K562 (cell line): Measurements from ENCODE around the gene C4BPB. TPM values are rescaled to one million over a fixed set of nuclear protein-coding genes. Genes with fewer than 3 reads are reported as not detected.

ENCODE experiments used
- ATAC-seq: fragments of 200-7000 bp; cut with Tn5 transposase; 3 replicates; pipeline ENCODE4 v1.9.1; 2020; ENCODE audit warnings: moderate library complexity
- BruUV-seq: library from RNA; stranded (reverse); fragments of 400-500 nt; replicated peaks from 2 replicates; lab custom pipeline; 2021; lab: Mats Ljungman, UMichigan
- CTCF ChIA-PET: fragments of 300-600 bp; formaldehyde crosslinking; extraction: SDS; loops from one replicate; lab custom pipeline; 2021; ENCODE audit warnings: low intra/inter-chr PET ratio; lab: Yijun Ruan, JAX
- POLR2A ChIA-PET: fragments of 300-600, 350-650 bp; sonication (Branson Sonifier 250); formaldehyde crosslinking; extraction: SDS; loops from one replicate; lab custom pipeline; 2021; ENCODE audit warnings: antibody characterized with exemption, inconsistent platforms; lab: Yijun Ruan, JAX
- DNase-seq, 4 experiments: peaks; one replicate each; pipeline versions ENCODE4 v3.0.0 to v3.0.0-alpha.2; 2011 to 2018; ENCODE audit warnings: low spot score in 3 of 4, mixed read lengths in 3 of 4; ENCODE audit errors: extremely low read depth in 1 of 4
- FAIRE-seq: peaks from 2 replicates; lab custom pipeline; 2011; peaks lifted over from hg19 to GRCh38; lab: Jason Lieb, UNC
- H2AFZ ChIP-seq: 2 replicates; pipeline ENCODE4 v1.6.0; 2011; ENCODE audit warnings: low read depth, low read length, control low read depth, inconsistent platforms
- H3K27ac ChIP-seq: fragments of 200-600 bp; 3 replicates; pipeline ENCODE4 v1.8.0; 2011; ENCODE audit warnings: low read depth, mild to moderate bottlenecking, control low read depth, inconsistent platforms, low read length, moderate library complexity, mixed read lengths; ENCODE audit errors: extremely low read depth
- H3K27me3 ChIP-seq, 2 experiments: fragments of 300-600 bp in 1 of 2; 2 replicates in 1 of 2; 3 replicates in 1 of 2; pipeline versions ENCODE4 v1.6.0 to v1.8.0; 2011; ENCODE audit warnings: inconsistent platforms in 2 of 2, low read length in 2 of 2, mild to moderate bottlenecking in 1 of 2, mixed read lengths in 1 of 2, moderate library complexity in 1 of 2; ENCODE audit not compliant: control insufficient read depth in 2 of 2, insufficient read depth in 2 of 2
- H3K36me3 ChIP-seq: fragments of 300-600 bp; 3 replicates; pipeline ENCODE4 v1.8.0; 2011; ENCODE audit warnings: mild to moderate bottlenecking, low read length, inconsistent platforms; ENCODE audit not compliant: control insufficient read depth, insufficient read depth
- H3K4me1 ChIP-seq, 2 experiments: fragments of 200-600 bp in 1 of 2; replicated peaks in 1 of 2; 2 replicates in 1 of 2; 3 replicates in 1 of 2; pipeline versions ENCODE4 v1.5.1 to v1.8.0; 2011; ENCODE audit warnings: inconsistent platforms in 2 of 2, low read length in 2 of 2, mild to moderate bottlenecking in 1 of 2, mixed read lengths in 1 of 2, moderate library complexity in 1 of 2; ENCODE audit not compliant: control insufficient read depth in 2 of 2, insufficient read depth in 2 of 2
- H3K4me2 ChIP-seq: 2 replicates; pipeline ENCODE4 v1.6.1; 2011; ENCODE audit warnings: low read length, control low read depth, inconsistent platforms, mixed read lengths; ENCODE audit not compliant: insufficient read depth
- H3K4me3 ChIP-seq: fragments of 200-600 bp; sonication (generic), shearing (Covaris generic); 2 replicates; pipeline ENCODE4 v1.5.1; 2016; ENCODE audit warnings: control low read depth, inconsistent platforms
- H3K79me2 ChIP-seq: fragments of 200-600 bp; 3 replicates; pipeline ENCODE4 v1.8.0; 2011; ENCODE audit warnings: low read length, inconsistent platforms; ENCODE audit not compliant: control insufficient read depth, insufficient read depth
- H3K9ac ChIP-seq, 2 experiments: 2 replicates each; pipeline versions ENCODE4 v1.6.0 to v1.6.1; 2011; ENCODE audit warnings: low read depth in 2 of 2, low read length in 2 of 2, control low read depth in 1 of 2, inconsistent platforms in 1 of 2, mild to moderate bottlenecking in 1 of 2, mixed read lengths in 1 of 2; ENCODE audit not compliant: insufficient read depth in 1 of 2
- H3K9me1 ChIP-seq: one replicate; pipeline ENCODE4 v1.6.0; 2011; ENCODE audit warnings: inconsistent platforms, mild to moderate bottlenecking, low read length, moderate library complexity; ENCODE audit not compliant: control insufficient read depth, insufficient read depth
- H3K9me3 ChIP-seq: replicated peaks from 2 replicates; pipeline ENCODE4 v1.5.1; 2011; ENCODE audit warnings: low read depth, low read length, inconsistent platforms; ENCODE audit not compliant: control insufficient read depth, insufficient read depth
- H4K20me1 ChIP-seq: replicated peaks from 2 replicates; pipeline ENCODE4 v1.6.1; 2011; ENCODE audit warnings: low read length, inconsistent platforms, mixed read lengths; ENCODE audit not compliant: control insufficient read depth, insufficient read depth
- ATF4 ChIP-seq: fragments of 450-650 bp; formaldehyde crosslinking; IDR thresholded peaks from 2 replicates; pipeline ENCODE4 v1.4.0; 2022; ENCODE audit warnings: mild to moderate bottlenecking, moderate library complexity
- CBX3 ChIP-seq, 2 experiments: IDR thresholded peaks; 1 replicate in 1 of 2; 2 replicates in 1 of 2; pipeline ENCODE4 v1.6.1; 2012; ENCODE audit warnings: inconsistent platforms in 2 of 2, low read length in 2 of 2, borderline replicate concordance in 1 of 2, control low read depth in 1 of 2
- FOXK2 ChIP-seq, 2 experiments: fragments of 450-650 bp; IDR thresholded peaks in 1 of 2; conservative IDR thresholded peaks in 1 of 2; 2 replicates each; pipeline ENCODE4 v1.6.1; 2016; ENCODE audit warnings: low read depth in 2 of 2, mild to moderate bottlenecking in 1 of 2
- HDAC3 ChIP-seq: fragments of 450-650 bp; IDR thresholded peaks from 2 replicates; pipeline ENCODE4 v1.6.1; 2018; ENCODE audit warnings: borderline replicate concordance, mild to moderate bottlenecking, moderate library complexity; ENCODE audit not compliant: partially characterized antibody
- PKNOX1 ChIP-seq: fragments of 450-650 bp; IDR thresholded peaks from 2 replicates; pipeline ENCODE4 v1.6.1; 2016
- POLR3A ChIP-seq: IDR thresholded peaks from 2 replicates; pipeline ENCODE4 v1.6.1; 2011; ENCODE audit warnings: borderline replicate concordance, mild to moderate bottlenecking, moderate library complexity; ENCODE audit not compliant: insufficient read length, insufficient read depth; ENCODE audit errors: extremely low read depth
- PRMT5 ChIP-seq: sonication (generic); formaldehyde crosslinking; IDR thresholded peaks from 2 replicates; pipeline ENCODE4 v1.5.0; 2020; ENCODE audit warnings: missing genetic modification reagents
- RBBP5 ChIP-seq: fragments of 200-600 bp; sonication (generic); IDR thresholded peaks from 2 replicates; pipeline ENCODE4 v1.6.1; 2012; ENCODE audit warnings: borderline replicate concordance, mild to moderate bottlenecking, low read length, control low read depth, inconsistent platforms; ENCODE audit not compliant: insufficient read depth, poor library complexity, severe bottlenecking
- ZNF407 ChIP-seq: fragments of 450-650 bp; IDR thresholded peaks from 2 replicates; pipeline ENCODE4 v1.6.1; 2016; ENCODE audit warnings: low read depth
- WGBS: fragments of 100-300 bp; shearing (Covaris generic); methylation state at CpG from one replicate; pipeline ENCODE4 v1.1.6; 2016; ENCODE audit warnings: low coverage, mixed read lengths; ENCODE audit not compliant: insufficient coverage; ENCODE audit errors: missing lambda C conversion rate; 5-methylcytosine and 5-hydroxymethylcytosine counted together
- in situ Hi-C: fragments of 300-500 bp; cut with MboI; formaldehyde crosslinking; loops from 4 replicates; pipeline ENCODE4 v1.15.0; 2018; ENCODE audit warnings: inconsistent platforms, mixed read lengths
- intact Hi-C: fragments of 100-400 bp; cut with micrococcal nuclease; formaldehyde crosslinking; loops from 2 replicates; pipeline ENCODE4 v1.14.2; 2022
- polyA plus RNA-seq, 8 experiments: library from polyadenylated mRNA; depleted of rRNA in 4 of 8; stranded (reverse) in 5 of 8; unstranded in 3 of 8; fragments of >200 nt; fragmentation: Nextera tagmentation in 2 of 8; fragmentation: Illumina TruSeq in 1 of 8; extraction: Ambion mirVana in 2 of 8; extraction: Trizol in 1 of 8; gene quantifications; 2 replicates each; pipeline versions ENCODE4 v1.2.1 to v1.2.3, GENCODE V29; 2011 to 2014; ENCODE audit warnings: inconsistent platforms in 1 of 8, missing spikeins in 1 of 8
- total RNA-seq, 7 experiments: library from RNA; depleted of rRNA in 6 of 7; stranded (reverse); fragments of >200 nt in 6 of 7; fragmentation: Illumina TruSeq in 2 of 7; extraction: Trizol in 2 of 7; gene quantifications; 2 replicates each; pipeline versions ENCODE4 v1.2.1 to v1.2.3, GENCODE V29; 2011 to 2021; ENCODE audit warnings: low replicate concordance in 1 of 7

The C4BPB gene
- total and polyA plus RNA-seq, 9 of the 15 experiments (the other 6 are each of a cell fraction or from before 2014, with no cell fraction given) = not detected

- Histone ChIP-seq H2AFZ (no peak overlapping the region), H3K9ac (no peak overlapping the region), H3K36me3 (peaks cover 17% of the 10 kb centered on the region; the same call in 2 of the 3 replicates), H4K20me1 (no peaks in the 10 kb centered on the region), H3K4me3 (no peak overlapping the region), H3K27me3 (no peaks in the 10 kb centered on the region), H3K9me3 (no peaks in the 10 kb centered on the region), H3K79me2 (no peaks in the 10 kb centered on the region), H3K27ac (no peak overlapping the region), H3K4me2 (no peak overlapping the region), H3K9me1 (no peaks in the 10 kb centered on the region), H3K4me1 (peaks cover 0 to 10% of the 10 kb centered on the region in 2 experiments; a peak in 2 of 5 replicates)
- no TSS peak for BruUV-seq
- 46% methylated on average over 5 of the region's 5 CpGs for WGBS
- POLR2A ChIA-PET = interaction anchor here (1.1 to 1.2 kb wide), 2 partner anchors 10 to 23 kb away, joined by 3 to 4 read pairs; partner anchors contain the start of gene PFKFB2
- CTCF ChIA-PET = interaction anchor here (0.6 to 3.0 kb wide), 3 partner anchors 20 to 141 kb away, joined by 3 to 34 read pairs (median 17); partner anchors contain the start of gene YOD1
- in situ Hi-C loops (loop anchor here (10.0 kb wide), 1 partner anchor 142 kb away; no protein-coding TSS in a partner anchor), intact Hi-C loops (loop anchor here (2.0 to 10.0 kb wide), 5 partner anchors 56 to 602 kb away; partner anchors contain the start of gene IKBKE)
- peak; percentile 58 for FAIRE-seq
- peak; percentile 33 to 47 (median 44) for DNase-seq
- ATAC-seq = peak; percentile 55
- no peak for TF ChIP-seq POLR3A
- TF ChIP-seq HDAC3 = no peak
- peak; percentile 41; the same call in 1 of the 2 replicates for TF ChIP-seq PKNOX1
- no peak for TF ChIP-seq PRMT5 (CRISPR knock-in tag)
- 0 out of 3 replicates have a peak, but pooled peaks of 1 of the 2 experiments have one; percentile 23 for TF ChIP-seq CBX3 (IDR thresholded peaks at IDR 0.05; ENCODE audit: borderline replicate concordance in 1 of 2, low read length in 2 of 2)
- no peak for TF ChIP-seq RBBP5
- TF ChIP-seq FOXK2 (conservative IDR thresholded peaks at IDR 0.05 in 1 of 2, IDR thresholded peaks at IDR 0.05 in 1 of 2; ENCODE audit: low read depth in 2 of 2) = no peak
- TF ChIP-seq ZNF407 = no peak
- TF ChIP-seq ATF4 (CRISPR knock-in tag) = no peak
Observed at GRCh38 chr1:207076181-207076955, 12.3 kb upstream of the C4BPB start.
